Measurements from ENCODE around the gene SLCO4A1.

SLCO4A1 gene

DNA sequence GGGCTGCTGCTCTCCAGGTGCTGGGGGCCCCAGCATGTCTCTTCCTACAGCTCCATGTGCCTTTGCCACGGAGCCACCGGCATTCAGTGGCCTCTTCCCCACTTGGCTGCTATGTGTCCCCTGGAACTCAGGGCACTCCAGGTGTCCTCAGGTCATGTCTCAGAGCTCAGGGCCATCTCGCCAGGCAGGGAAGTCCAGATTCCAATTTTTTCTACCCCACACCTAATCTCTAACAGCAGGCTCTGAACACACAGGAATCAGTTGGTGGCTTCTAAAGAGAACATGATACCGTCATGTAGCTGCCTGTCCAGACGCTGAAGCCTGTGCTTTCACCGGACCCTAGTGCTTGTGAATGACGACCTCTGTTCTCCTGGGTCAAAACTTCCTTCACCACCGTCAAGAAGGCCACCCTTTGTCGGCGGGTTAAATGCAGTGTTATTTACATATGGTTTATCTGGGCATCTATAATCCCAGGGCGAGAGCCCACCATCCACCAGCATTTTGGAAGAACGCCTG, 4.2 kb upstream of the SLCO4A1 start:
- DNase-seq = no peak

DNA sequence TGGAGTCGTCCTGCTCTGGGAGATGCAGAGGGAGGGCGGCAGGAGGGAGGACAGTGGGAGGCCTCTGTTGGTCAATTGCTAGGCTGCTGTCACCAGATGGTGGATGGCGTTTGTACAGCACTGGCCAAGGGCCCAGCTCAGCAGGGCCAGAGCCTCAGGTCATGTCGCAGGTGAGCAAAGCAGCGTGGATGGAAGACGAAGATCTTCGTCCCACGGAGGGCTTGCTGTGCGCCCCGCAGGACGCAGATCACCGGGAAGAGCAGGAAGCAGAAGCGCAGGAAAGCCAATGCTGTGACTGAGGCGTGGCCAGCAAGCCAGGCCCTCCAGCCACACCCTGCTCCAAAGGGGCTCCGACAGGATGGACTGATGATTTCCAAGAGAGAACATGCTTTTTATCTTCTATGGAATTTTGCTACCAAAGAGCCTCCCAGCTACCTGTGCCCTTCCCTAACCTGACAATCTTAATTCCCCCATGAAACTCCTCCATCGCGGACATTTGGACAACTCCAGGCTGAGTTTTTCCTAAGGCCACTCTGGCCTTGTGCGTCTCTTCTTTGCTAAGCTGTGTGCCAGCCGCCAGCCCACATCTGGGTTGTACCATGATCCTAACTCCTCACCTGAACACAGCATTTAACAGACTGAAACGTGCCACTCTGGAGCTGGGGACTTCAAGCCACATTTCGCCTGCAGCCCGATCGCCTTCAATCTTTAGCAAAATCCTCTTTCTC, 3.5 kb upstream of the SLCO4A1 start:
- DNase-seq = no peak

DNA sequence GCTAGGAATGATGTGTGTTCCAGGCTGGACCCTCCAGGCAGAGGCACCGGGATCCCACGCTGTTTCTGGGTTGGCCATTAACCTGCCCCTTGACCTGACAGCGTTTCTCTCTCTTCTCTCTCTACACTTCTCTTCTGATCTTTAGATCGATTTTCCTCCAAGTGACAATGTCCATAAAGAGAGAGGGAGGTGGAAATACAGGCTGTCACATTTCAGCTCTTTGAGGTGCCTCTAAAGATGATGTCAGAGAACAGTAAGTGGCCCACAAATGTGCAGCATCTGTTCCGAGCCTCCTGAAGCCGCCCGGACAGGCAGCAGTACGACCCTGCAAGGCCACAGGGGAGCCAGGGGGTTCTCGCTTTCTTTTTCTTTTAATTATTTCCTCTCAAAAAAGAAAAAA, 2.5 kb upstream of the SLCO4A1 start:
- no peak for DNase-seq

DNA sequence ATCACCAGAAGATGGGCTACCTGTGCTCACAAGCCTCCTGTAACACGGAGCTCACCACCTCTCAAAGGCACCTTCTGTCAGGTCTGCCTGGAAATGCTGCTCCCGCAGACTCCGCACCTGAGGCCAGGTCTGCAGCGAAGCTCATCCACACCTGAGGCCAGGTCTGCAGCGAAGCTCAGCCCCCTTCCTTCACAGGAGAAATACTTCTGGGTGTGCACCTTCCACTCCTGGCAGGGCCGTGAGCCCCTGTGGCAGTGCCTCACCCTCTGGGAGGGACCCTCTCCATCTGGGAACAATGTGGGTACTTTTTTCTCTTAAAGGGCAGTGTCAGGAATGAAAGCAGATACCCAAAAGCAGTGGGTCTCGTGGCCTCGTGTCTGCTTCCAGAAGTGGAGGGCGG, 1.4 kb upstream of the SLCO4A1 start:
- DNase-seq = no peak

DNA sequence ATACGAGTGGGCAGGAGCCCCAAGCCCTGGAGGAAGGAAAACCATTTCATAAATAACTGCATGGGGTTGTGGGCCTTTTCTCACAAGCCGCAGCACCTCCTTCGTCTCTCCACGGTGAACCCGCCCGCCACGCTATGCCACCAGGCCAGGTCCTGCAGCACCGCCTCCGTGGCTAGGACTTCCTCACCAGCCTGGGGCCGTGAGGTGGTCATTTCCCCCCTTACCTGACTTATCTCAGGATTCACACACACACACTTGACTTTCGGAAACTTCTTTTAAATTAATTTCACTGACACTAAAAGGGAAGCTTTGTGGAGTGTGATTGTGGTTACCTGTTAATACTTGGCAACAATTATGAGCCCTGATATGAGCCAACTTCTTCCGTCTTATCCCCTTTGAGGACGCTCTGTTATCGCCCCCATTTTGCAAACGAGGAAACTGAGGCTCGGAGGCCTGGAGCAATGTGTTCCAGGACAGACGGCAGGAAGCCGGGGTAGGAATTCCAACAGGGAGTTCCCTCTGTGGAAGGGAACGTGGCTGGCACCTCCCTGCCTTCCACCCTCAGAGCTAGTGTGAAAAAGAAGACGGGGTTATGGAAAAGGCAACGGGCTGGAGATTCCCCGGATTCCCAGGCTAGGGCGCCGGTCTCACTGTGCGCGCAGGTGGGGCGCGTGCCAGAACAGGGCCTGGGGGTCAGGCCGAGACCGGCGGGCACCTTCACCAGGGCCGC, 817 bp upstream of the SLCO4A1 start:
- no peak for DNase-seq

DNA sequence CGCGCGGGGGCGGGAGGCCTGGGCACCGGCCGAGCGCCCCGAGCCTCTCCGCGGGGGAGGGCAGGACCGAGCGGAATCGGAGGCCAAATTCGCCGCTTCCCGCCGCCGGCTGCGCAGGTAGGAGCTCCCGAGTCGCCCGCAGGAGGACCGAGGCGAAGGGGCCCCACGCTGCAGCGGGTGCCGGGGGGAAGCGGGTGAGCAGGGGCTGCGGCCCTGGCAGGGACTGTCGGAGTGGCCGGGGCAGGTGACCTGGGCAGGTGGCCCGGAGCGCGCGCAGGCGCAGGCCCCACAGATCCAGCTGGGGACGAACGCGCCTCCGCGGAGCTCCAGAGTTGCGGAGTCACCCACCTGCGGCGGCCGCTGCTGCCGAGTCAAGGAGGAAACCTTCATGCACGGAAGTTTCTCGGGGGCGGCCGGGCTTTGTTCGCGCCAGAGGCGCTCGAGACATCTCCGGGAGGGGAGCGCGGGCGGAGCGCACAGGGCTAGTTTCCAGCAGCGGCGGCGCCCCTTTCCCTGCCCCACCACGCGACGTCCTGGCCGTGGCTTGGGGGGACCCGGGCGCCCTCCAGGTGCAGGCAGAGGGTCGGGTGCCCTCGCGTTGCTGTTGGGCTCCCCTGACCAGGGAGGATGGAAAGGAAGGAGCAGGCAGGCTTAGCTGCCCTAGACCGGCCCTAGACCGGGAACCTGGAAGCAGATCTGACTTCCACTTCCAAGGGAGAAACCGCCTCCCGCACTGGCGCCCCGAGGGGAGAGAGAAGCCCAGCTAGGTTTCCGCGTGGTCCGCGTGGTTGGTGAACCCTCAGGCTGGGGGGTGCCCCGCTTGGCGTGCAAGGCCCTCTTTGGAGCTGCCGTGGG, 590 bp downstream of the SLCO4A1 start:
- DNase-seq = no peak

DNA sequence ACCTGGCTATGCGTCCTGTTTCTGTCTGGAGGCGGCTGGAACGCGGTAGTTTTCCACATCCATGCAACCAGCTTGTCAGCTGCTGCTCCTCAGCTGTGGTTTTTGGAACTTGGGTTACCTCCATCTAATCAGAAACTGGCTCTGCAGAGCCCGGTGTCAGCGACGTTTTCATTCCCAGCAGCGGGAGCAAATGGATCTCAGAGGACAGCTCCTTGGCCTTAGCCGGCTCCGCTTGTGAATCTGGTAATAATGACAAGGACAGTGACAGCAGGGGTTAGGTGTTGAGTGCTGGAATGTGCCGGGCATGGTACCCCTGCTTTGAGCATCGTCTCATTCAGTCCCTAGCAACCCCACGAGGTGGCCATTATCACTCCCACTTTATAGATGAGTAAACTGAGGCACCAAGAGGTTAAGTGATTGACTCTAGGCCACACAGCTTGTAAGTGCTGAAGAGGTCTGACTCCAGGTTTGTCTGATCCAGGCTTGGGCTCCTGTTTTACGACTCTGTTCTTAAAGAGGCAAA, 1.3 kb downstream of the SLCO4A1 start:
- no peak for DNase-seq

DNA sequence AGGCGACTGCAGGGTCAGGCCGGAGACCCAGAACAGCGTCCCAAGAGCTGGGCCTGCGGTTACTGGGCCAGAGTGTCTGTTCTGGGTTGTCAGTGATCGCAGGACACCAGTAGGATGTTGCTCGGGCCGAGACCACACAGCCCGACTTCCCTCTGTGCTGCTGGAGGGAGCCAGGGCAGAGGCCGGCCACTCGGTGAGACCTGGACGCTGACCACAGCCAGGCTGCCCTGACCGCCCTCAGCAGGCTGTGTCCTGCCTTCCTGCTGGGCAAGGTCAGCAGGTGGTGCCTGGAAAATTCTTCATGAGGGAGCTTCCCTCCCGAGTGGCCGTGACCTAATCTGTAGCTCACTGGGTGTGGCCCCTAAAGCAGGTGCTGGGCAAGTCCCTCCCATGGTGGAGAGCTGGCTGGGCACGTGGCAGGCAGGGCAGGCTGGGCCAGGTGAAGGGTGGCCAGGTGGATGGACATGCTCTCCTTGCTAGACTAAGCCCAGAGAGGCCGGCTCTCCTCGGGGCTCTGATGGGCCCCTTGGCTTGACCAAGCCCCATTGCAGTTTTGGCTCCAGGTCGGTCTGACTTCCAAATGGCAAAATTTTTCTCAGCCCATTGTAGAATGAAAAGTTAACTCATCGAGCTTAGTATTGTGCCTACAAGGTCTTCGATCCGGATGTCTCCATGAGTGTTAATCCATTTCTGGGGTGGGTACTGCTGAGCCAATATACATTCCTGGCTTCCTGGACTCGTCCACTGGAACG, 1.9 kb downstream of the SLCO4A1 start:
- no peak for DNase-seq

DNA sequence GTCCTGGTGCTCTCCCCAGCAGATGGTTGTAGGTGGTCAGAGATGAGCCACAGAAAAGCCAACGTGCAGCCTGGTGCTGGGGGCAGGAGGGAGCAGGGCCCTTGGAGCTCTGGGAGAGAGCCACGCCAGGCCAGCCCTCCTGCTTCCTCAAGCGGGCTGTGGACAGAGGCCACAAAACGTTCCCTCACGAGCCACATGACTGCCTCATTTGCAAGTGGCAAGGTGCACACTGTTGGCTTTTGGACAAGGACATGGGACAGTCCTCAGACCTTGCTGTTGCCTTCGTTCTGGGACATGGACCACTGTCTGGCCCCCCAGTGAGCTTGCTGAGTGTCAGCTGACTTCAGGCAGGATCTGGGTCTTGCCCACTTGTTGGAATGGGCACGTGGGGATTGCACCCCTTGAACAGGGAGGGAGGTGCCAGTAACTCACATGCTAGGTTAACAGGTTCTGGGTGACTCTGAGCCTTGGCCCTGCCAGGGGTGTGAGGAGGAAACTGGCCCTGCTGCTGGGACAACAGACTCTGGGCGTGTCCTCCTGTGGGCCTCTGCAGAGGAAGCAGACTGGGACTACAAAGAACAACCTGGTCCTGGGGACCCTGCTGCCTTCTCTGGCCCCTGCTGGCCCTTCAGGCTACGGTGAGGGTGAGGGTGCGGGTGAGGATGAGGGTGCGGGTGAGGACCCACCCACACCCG, 2.6 kb downstream of the SLCO4A1 start:
- DNase-seq = no peak

DNA sequence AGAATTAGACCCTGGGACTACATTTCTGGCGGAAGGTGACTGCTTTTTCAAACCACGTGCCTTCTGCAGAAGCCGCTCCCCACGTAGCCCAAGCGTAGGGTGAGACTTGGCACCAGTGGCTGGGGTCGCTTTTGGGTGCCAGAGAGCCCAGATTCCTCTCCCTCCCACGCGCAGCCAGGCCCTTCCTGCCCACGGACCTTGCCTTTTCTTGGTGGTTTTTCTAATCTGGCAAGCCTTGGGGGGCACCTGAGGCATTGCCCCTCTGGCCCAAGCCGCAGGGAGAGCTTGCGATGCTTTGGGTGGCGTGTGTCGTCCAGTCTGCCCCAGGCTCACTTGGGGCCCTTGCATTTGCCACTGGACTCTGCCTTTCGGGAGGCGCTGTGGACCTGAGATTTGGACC, 3.3 kb downstream of the SLCO4A1 start:
- no peak for DNase-seq

DNA sequence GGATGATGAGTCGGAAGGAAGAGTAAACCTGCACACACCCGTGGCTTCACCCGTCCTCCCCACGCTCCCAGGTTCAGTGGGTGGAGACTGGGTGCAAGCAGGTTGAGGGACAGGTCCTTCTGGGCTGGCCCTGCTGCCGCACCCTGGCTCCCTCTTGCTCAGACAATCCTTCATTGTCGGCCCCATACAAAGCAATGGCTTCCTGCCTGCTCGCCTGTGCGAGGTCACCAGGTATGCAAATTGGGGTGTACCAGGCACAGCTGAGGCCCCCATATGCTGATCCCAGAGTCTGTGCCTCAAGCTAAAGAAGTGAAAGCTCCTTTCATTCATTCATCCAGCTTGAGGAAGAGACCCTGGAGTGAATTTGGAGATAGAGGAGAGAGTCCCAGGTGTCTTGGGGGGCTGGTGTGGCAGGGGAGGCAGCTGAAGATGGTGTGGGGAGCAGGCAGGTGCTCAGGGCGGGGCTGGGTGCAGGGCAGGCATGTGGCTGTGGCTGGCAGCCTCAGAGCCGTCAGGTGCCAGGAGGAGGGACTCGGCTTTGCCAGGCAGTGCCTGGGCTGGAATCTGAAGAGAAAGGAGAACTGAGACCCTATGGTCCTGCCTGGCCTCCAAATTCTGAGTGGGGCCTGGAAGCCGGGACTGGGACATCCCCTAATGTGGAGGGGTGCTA, 4.7 kb downstream of the SLCO4A1 start:
- DNase-seq = no peak

DNA sequence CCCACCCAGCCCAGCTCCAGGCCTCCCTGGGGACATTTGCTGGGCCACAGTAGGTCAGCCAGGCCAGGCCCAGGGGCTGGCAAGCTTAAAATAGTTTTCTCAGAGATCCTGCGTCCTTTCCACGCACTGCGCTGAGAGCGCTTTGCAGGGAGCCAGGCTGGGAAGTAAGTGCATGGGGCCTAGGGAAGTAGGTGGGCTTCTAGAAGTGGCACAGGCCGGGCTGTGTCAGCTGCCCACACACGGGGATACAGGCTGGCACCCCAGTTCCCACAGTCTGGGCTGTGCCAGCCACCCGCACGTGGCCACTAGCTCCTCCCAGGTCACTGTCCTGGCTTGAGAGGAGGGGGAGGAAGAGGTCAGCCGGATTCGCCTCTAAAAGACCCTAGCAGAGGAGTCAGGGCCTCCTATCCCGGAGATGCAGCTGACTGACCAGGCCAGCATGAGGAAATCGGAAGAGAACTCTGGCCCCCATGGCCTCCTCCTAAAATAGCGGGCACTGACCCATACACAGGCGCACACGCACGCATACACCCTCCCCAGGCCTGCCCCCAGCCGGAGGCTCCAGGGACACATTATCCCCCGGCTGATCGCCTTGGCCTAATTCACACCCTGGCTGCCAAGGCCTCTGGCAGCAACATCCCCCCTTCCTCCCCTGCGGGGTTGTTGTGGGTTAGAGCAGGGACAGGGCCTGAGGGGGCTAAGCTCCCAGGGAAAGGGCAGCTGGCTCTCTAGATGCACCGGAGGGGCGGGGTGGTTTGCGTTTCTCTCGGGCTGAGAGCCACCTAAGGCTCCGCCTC, 5.4 kb downstream of the SLCO4A1 start:
- DNase-seq = no peak

DNA sequence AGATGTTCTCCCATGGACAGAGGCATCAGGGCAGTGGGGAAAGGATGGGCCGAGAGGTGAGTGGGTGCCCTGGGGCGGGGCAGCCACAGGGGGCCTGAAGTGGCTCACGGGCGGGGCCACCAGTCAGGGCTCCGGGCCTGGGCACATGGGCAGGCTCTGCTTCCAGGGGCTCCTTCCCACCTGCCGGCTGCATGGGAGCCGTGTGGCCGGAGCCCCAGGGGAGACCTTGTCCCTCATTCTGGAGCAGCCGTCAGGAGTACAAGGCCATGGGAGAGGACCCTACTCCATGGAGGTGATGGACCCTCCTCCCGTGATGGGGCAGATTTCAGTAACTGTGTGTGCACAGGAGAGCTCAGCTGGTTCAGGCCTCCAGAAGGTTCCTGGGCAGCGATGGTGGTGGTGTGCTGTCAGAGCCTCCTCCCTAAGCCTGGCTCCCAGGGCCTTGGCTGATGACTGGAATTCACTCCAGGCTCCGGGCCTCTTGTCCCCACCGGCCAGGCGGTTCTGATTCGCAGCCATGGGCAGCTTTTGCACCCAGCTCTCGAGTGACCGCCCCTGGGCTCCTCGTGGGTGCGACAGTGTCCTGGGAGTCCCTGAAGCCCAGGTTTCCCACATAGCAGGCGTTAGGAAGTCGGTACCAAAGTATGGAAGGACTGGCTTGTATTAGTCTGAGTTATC, 6.2 kb downstream of the SLCO4A1 start:
- DNase-seq = no peak

DNA sequence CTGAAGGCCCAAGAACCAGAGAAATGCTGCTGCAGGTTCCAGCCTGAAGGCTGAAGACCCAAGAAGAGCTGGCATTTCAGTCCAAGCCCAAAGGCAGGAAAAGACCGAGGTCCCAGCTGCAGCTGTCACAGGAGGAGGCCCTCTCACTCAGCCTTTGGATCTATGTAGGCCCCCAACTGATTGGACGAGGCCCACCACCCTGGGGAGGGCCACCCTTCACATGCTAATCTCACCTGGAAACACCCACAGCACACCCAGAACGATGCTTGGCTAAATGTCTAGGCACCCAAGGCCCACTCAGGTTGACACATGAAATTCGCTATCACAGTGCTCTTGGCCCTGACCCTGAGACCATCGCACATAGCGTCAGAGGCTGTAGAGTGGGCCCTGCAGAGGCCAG, 6.8 kb downstream of the SLCO4A1 start:
- no peak for DNase-seq

DNA sequence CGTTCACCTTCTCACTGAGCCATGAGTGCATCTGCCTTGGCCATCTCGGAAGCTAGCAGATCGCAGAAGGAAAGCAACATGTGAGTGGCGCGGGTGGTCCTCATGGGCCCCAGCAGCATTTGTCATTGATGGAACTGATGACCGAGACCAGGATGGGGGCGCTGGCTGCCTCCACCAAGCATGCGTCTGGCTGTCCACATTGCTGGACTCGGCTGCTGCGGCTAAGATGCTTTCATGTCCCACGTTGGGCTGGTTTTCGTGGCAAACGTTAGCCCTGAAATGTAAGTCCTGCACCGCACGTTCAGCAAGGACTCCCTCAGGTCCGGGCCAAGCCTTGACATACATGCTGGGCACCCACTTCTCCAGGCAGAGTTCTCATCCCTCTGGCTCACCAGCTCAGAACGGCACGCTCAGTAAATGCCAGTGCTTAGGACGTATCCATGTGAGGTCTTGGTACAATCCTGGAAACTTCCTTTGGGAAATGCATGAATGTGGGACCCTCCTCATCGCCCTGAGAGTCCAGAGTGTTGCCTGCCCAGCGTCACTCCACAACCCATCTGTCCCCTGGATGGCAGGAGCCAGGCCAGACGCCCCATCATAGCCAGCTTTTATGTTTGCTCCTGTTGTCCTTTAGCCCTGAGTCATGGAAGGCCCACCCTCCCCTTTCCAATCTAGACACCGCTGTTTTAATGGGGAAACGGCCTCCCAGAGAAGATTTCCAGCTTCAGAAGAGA, 8.4 kb downstream of the SLCO4A1 start:
- no peak for DNase-seq

DNA sequence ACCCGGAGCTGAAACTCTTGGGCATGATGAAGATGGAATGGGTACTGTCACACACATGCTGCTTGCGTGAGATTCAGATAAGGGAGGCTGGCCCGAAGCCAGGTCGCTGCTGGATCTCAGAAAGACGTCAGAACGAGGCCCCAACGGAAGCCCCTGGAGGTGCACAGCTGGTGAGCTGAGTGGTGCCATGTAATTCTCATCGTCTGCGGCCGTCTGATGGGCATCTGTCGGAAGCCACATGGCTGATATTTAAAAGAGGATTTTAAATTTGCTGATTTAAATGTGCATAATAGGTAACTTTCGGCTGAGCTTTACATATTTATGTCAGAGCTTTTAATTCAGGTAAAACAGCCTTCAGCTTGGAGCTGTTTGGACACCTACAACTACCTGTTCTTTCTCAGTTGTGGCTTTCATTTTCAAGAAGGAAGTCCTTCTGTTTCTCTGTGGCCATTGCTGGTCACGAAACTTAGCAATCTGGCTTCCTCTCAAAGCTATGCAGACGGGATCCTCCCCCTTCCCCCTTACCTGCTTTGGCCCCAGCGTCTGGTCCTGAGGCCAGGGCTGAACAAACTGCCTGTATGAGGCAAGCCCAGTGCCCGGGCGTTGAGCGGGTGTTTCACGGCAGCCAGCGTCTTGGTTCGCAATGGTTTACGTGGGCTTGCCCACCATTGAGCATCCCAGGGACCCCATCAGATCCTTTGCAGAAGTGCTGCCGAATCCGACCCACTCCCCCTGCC, 9.2 kb downstream of the SLCO4A1 start:
- DNase-seq = no peak

DNA sequence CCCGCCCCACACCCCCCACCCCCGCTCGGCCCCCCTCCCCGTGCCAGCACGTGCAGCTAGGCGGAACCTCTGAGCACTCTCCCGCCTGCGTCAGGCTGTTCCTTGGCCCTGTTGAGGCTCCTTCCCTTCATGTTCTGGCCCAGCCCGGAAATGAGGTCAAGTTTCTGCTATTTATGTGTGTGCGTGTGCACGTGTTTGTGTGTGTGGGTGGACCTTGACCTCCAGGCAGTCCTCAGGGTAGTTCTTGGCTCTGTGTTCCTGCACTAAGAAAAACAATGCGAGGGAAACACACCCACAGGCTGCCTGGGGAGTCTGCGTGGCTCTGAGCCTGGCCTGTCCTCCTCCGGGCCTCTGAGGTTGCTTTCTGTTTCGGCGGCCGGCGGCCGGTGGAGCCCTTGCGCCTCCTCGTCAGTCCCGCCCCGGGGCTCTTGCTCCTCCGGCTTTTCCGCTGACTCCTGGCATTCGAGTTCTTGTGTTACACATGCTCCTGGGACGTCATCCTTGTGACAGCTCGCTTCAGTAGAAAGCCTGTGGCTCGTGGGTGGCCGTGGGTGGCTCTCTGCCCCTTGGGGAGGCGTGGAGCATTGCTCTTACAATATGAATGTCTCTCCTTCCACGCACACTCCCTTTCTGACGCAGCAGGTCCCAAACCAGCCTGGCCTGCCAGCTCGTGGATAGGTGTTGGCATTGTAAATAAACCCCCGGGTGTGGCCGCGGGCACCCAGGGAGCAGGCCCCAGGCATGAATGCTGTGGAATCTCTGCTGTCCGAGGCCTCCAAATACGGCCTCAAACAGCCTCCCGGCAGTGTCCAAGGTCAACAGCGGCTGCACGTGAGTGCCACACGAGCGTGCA, 10.0 kb downstream of the SLCO4A1 start:
- DNase-seq = no peak

Measured in cortex of kidney (tissue), 1 donor.